ENCODE results near the gene ATM.
"Not testable (repeated sequence)": the region's sequence is repeated elsewhere in the genome, so short reads cannot be mapped to it uniquely, and the experiment has no call there.

The ATM gene

DNA sequence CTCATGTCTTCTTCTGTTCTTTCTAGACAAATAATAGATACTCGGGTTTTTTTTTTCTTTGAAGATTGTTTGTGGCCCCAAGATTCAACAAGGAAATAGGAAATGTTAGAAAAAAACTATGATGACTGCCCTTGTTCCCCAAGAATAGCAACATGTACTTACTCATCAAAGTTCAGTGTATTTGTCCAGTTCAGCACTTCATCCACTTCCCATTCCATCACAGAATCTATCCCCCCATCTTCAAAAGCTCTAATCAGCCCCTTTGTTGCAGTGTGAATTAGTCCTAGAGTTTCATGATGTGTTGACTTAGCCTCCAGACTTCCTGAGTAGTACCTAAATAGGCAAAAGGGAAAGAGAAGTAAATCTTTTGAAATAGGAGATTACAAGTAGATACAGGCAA, 170.2 kb downstream of the ATM start:
- DNase-seq: no peak

GRCh38 chr11:108394744-108395284, 171.9 kb downstream of the ATM start:
- no peak for DNase-seq

- DNase-seq: not testable (repeated sequence)
Observed at GRCh38 chr11:108396672-108397071, 173.8 kb downstream of the ATM start.

- DNase-seq: no peak
Observed at GRCh38 chr11:108398439-108398838, 175.6 kb downstream of the ATM start.

DNA sequence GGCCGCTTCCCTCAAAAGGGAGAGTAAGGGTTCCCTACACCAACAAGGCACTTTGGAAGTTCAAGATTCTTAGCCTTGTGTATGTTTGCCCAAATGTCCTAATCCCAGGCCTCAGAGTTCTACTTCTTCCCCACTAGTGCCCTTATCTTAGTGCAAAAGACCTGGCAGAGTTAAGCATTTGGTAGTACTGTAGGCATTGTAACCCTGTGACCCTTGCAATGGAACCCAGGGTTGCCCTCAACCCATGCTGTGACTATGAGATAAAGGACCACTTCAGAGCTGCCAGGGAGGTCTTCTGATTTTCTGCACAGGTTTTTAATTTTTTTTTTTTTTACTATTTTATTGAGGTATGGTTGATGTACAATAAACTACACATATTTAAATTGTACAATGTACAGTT, 179.4 kb downstream of the ATM start:
- DNase-seq: no peak

DNA sequence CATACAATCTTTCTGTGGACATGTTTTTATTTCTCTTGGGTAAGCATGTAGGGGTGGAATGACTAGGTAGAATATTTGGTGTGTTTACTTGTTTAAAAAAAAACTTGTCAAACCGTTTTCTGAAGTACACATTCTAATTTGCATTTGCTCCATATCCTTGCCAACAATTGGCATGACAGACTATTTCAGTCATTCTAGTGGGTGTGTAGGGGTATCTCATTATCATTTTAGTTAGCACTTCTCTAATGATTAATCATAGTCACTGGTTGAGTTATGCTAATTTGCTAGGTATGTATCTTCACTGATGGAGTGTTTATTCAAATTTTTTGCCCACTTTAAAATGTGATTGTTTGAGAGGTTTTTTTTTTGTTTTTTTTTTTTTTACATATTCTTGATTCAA, 180.2 kb downstream of the ATM start:
- DNase-seq: no peak

GRCh38 chr11:108405706-108406105, 182.8 kb downstream of the ATM start:
- DNase-seq: no peak

GRCh38 chr11:108414958-108415357, 192.1 kb downstream of the ATM start:
- DNase-seq: no peak

DNA sequence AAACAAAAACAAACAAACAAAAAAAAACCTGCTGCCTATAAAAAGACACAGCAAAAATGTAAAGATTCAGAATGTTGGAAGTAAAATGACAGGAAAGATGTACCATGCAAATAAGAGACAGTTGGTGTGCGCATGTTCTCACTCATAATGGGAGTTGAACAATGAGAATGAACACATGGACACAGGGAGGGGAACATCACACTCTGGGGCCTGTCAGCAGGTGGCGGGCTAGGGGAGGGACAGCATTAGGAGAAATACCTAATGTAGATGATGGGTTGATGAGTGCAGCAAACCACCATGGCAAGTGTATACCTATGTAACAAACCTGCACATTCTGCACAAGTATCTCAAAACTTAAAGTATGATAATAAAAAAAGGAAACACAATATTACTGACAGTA, 194.7 kb downstream of the ATM start:
- peak; percentile 4 for DNase-seq

Data from NK-92 treated with Interleukin-12 subunit alpha and Interleukin-12 subunit beta, amount 100 ng/mL, for 24 hours (cell line).